DMS53 treated with DMSO at 0.1 percent for 48 hours (cell line): ENCODE measurements around the gene ERP44.
"Not testable (repeated sequence)": the region's sequence is repeated elsewhere in the genome, so short reads cannot be mapped to it uniquely, and the experiment has no call there.

ENCODE experiments used
- DNase-seq: peaks from one replicate; lab custom pipeline; 2025; ENCODE audit not compliant: unreplicated experiment; lab: John Stamatoyannopoulos, UW

The ERP44 gene

DNA sequence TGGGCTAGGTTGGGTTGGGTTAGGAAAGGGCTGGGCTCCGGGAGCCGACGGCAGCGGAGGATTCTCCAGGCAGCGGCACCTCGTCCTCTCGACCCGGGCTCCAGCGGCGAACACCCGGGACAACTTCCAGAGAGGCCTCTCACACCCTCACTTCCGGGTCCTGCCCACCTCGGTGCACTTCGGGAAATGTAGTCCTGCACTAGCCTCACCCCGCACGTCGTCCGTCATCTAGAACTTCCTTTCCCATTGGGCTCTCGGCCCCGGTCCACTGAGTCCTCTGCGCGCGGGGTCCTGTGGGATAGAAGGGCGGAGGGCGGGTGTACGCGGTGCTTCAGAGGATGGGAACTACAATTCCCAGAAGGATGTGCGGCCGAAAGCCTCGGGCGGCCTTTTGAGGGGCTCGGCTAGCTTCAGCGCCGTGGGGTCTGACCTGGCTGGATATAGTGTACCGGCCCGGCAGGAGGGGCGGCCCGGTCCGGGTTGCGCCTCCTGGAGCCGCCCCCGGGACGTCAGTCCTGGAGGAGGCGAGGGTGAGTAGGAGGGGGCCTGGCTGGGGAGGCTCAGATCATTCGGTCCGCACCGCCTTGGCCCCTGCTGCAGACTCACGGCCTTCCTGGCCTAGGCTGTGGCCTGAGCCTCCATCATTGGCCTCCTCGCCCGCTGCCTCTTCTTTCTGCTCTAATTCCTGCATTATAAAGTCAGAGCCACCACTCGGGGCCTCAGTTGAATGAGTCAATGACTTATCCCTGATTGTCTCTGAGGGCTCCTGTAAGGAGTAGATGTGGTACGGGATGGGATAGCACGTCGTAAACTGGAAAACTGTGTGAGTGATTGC, at the start of gene ERP44, which contains the start of gene INVS:
Gene ERP44, minus strand, starts transcription at position 114 of the 835 bp plus-strand sequence. CDS start 160 bp downstream, outside the sequence.
Gene INVS, plus strand, starts transcription at position 357 of the 835 bp plus-strand sequence. CDS start 5,279 bp downstream, outside the sequence.
- peak; percentile 94 for DNase-seq

DNA sequence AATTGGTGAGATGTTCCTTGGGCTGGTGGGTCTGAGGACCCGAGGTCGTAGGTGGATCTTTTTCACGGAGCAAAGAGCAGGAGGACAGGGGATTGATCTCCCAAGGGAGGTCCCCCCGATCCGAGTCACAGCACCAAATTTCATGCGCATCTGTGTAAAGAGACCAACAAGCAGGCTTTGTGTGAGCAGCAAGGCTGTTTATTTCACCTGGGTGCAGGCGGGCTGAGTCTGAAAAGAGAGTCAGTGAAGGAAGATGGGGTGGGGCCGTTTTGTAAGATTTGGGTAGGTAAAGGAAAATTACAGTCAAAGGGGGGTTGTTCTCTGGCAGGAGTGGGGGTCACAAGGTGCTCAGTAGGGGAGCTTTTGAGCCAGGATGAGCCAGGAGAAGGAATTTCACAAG, 47.2 kb upstream of the ERP44 start:
- DNase-seq, result not testable (repeated sequence)

DNA sequence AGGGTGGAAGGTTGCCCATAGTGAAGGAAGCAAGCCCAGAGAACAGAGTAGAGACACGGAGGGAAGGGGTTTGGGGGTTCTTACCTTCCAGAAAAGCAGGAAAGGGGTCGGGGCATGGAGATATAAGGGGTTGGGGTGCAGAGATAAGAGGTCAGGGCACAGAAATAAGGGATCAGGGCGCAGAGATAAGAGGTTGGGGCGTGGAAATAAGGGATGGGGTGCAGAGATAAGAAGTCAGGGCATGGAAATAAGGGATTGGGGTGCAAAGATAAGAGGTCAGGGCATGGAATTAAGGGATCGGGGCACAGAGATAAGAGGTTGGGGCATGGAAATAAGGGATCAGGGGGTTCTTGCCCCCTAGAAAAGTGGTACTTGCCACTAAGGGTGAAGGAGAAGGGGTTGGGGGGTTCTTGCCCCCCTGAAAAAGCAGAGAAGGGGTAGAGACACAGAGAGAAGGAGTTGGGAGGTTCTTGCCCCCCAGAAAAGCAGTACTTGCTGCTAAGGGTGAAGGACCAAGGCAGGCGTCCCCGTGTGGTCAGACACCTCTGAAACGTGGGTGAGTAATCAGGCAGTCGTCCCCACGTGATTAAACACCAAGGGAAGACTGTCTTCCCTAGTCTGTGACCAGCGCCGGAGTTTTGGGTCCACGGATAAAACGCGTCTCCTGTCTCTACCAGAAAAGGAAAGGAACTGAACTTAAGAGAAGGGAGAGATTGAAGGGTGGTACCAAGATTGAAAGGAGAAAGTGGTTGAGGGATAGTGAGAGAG, 46.6 kb upstream of the ERP44 start:
- DNase-seq, result not testable (repeated sequence)

DNA sequence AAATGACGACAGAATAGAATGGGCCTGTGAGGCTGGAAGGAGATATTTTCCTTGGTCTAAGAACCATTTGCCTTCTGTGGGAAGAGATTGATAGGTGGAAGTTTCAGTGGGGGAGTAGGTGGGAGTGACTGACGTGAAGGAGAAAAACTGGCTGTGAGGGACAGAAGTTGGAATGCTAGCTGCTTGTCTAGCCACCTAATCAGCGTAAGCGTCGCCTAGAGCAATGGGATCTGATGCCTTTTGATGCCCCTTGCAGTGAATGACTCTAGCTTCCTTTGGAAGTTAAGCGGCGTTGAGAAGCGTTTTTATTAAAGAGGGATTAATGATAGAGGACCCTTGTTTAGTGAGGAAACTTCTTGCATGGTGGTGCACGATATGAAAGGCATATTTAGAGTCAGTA, 43.1 kb upstream of the ERP44 start:
- DNase-seq, result not testable (repeated sequence)

DNA sequence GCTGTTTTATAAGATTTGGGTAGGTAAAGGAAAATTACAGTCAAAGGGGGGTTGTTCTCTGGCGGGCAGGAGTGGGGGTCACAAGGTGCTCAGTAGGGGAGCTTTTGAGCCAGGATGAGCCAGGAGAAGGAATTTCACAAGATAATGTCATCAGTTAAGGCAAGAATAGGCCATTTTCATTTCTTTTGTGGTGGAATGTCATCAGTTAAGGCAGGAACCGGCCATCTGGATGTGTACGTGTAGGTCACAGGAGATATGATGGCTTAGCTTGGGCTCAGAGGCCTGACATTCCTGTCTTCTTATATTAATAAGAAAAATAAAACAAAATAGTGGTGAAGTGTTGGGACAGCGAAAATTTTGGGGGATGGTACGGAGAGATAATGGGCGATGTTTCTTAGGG, 41.5 kb upstream of the ERP44 start:
- DNase-seq, result not testable (repeated sequence)

DNA sequence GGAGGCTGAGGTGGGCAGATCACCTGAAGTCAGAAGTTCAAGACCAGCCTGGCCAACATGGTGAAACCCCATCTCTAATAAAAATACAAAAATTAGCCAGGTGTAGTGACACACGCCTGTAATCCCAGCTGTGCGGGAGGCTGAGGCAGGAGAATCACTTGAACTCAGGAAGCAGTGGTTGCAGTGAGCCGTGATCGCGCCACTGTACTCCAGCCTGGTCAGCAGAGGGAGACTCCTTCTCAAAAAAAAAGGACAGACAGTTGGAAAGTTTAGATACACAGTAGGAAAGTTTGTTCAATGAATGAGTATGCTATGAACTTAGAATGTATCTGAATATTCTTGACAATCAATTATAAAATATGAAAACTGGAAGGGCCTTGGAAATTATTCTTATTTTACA, 38.0 kb upstream of the ERP44 start:
- not testable (repeated sequence) for DNase-seq

DNA sequence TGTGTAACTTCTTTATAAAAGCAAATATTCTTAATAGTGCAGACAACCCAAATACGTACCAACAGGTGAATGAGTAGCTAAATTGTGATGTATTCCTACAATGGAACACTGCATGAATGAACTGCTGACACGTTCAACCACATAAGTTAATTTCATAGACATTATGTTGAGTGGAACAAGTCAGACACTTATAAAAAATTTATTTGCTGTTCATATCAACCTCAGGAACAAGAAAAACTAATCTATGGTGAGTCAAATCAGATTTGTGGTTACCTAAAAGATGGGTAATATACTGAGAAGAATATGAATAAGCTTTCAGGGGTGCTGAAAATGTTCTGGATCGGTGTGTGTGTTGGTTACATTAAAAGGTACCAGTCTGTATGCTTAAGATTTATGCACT, 35.9 kb upstream of the ERP44 start:
- no peak for DNase-seq

DNA sequence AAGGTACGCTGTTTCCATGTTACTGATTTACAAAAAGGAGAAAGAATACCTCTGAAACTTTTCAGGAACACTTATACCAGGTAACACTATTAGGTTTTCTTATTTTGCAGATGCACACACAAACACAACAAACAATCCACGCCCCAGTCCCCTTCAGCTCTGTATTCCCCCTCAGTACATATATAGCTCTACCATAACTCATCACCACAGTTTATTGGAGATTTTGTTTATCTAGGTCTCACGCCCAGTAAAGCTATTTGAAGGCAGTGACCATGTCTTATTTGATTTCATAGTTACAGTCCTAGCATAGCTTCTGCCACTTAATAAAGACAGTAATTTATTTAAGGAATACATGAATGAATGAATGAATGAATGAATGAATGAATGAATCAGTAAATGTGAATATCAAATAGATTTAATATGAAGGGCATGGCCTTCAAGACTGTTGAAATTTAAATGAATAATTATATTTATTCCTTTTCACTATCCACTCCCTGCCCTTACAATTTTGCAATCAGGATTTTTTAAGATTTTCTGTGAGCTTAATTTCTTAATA, 33.2 kb upstream of the ERP44 start:
- DNase-seq, result no peak

DNA sequence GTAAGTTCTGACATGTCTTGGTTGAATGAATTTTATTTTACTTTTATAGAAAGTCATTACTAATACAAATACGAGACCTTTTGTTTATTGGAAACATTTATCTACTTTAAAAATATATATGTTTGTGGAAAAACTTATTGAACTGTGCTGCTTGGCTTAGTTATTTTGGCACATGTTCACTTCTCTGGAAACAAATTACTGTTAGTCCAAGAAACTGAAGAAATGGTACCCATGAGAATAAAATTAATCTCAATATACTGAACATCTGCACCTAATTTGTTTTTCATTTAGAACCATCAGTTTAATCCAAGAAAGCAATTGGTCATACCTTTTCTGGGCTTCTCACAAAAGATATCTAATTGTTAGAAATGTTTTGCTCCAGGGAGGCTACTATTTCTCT, 32.4 kb upstream of the ERP44 start:
- DNase-seq, result no peak

DNA sequence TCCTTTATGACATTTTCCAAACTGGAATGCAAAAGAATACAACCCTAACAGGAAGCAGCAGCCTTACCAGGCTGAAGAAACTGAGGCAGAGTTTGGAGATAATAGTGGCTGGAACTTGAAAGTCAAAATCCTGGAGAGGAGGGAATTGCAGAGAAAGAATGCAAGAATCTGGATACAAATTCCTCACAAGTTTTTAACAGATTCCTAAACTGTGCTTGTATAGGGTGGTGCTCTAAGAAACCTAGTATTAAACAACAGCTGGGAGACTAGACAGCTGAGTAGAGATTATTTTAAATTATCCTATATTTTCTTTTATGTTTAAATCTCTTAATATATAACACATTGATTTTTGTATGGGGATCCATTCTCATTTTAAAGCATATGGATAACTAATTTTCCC, 31.0 kb upstream of the ERP44 start:
- DNase-seq, result no peak

DNA sequence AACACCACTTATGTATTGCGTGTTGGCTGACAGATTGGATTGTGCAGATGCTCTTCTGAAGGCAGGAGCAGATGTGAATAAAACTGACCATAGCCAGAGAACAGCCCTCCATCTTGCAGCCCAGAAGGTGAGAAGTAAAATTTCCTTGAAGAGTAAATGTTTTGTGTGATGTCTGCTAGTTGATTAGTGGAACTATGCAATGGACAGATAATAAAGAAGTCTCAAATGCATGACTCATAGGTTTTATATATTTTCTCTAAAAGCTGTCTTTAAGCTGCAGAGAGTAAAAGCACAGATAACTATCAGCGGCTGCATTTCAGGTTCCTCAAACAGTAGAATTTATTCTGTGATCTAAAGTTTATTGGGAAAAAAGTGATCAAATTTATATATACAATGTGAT, 27.6 kb upstream of the ERP44 start:
- DNase-seq, result no peak

DNA sequence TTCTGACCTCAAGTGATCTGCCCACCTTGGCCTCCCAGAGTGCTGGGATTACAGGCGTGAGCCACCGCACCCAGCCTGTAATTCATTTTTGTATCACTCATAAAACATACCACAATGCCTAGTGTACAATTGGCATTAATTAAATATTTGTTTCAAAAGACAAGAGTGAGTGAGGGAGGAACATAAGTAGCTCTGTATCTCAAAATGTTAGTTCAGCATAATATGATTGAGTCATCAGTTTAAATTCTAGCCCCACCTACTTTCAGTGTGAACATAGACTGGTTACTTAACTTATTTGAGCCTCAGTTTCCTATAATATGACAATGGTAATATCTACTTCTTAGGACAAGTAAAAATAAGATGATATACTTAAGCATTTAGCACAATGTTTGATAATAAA, 27.1 kb upstream of the ERP44 start:
- no peak for DNase-seq

DNA sequence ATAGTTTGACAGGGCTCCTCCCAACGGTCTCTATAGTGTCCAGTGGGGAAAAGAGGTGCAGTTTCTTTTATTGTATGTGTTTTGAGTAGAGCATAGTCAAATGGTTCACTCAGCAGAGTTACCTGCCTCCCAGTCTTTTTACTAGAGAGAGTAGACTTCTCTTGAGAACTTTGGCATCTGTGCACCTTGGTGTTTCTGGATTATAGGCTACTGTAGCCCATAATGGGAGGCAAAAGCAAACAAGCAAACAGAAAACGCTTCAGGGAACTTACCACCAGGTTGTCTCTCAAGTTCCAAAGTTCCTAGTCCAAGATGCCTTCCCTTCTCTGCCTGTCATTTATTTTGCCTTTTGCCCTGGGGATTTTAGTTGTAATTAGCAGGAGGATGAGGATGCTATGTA, 26.4 kb upstream of the ERP44 start:
- DNase-seq, result no peak

DNA sequence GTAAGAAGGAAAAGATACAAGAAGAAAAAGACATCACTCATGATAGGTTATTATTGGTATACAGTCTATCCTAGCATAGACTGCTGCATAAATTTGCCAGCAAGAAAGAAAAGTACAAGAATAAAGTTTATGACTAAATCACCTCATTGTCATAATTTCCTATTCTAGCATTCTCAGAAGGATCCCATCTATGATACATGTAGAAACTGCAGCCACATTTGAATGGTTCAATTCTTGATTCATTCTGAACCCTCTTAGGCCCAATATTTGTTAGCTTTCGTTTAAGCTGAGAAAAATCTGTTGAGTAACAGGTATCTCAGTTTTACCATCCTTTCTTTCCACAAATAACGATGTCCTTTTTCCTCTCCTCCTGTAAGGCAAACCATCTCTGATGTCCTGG, 21.5 kb upstream of the ERP44 start:
- DNase-seq, result no peak

DNA sequence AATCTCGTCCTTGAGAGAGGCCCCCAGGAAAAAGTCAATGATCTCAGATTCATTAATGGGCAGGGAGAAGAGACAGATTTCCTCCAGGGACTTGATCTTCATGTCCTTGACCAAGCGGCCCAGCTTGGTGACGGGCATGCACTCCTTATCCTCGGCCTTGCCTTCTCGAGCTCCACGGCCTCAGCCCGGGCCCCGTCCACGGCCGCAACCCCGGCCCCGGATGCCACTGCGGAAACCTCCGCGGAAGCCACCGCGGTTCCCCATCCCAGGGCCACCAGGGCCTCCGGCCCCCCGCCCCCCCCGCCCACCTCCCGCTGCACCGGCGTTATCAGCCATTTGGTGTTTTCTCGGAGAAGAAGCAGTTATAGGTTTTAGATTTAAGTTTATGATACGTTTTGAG, 18.5 kb upstream of the ERP44 start:
- no peak for DNase-seq

DNA sequence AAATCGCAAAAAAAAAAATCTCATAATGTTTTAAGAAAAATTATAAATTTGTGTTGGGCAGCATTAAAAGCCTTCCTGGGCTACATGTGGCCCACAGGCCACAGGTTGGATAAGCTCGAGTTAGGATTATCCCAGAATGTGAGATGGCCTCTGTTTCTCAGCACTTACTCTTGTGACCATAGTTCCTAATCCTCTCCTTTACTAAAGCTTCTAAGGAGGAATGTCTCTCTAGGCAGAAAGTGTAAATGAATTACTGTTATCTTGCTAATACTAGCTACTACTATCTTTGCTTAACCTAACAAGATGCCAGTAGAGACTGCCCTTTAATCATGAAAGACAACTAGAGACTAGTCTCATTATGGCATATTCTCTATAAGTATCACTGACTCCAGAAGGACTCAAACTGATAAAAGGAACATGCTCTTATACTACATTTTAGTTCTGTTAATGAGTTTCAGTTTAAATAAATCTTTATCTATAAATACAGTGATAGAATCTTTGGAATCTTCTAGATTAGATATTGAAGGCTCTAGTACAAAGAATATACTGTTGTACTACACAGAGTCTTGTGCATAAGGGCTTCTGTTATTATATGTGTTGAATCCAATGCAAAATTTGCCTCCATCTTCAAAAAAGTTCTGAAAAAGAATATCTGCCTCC, 14.0 kb upstream of the ERP44 start:
- DNase-seq, result no peak

DNA sequence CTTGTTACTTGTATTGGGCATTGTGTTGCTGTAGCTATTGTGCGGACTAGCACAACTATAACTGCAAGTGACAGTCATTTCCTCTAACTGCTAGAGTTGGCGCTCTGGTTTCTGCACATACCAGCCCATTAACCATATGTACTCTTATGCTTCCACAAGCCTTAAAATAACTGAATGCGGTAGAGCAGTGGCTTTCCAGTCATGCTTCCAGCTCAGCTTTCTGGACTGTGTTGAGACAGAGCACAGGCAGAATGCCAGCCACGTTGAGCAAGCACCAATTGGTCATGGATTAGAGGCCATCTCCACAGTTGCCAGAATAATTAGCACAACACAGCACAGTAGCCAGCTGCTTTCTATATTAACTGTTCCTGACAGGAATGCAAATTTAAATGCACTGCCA, 12.4 kb upstream of the ERP44 start:
- no peak for DNase-seq

DNA sequence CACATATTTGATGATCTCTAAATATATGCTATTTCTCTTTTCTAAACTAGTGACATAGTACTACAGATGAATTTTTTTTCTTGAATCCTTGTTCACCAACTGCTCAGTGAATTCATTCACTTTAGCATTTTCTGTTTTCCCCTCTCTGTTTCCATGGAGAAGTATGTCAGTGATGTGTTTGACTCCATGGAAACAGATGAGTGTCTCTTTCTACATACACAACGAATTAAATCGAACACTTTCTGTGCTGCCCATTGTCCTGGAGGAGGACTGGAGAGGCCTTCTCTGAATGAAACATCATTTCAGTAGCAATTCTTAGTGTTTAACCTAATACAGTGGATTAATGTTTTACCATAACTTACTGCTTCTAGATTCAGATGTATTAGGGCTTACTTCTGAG, 9.8 kb upstream of the ERP44 start:
- DNase-seq, result no peak

DNA sequence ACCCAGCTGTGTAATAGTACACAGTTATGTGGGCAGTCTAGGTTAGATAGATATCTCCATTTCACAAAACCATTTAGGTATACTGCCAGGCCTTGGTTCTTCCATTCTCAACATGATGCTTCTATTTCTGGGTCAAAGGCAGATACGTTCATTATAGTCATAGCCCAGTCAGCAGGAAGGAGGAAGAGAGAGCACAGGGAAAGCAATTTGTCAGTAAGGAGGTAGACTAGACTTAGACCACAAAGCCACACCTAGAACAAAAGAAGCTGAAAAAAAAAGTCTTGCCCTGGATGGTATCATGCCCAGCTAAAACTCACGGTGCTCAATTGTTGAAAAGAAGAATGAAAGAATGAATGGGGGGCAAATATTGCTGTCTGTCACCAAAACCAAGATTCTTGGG, 7.8 kb upstream of the ERP44 start:
- no peak for DNase-seq

DNA sequence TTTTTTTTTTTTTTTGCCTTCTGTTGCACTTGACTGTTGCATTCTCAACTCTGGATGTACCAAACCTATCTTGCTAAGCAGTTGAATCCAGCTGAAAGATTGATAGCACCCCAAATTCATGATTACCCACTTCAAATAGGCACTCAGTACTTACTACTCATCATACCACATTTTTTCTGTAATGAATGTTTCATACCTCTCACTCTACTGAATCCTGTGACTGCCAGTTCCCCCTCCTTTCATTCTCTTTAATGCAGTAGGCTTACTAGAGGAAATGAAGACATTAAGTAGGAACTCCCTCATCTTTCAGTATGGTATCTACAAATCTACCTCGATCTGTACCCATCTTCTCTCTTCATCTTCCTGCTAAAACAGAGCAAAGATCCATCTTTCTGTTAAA, 7.1 kb upstream of the ERP44 start:
- DNase-seq, result no peak

DNA sequence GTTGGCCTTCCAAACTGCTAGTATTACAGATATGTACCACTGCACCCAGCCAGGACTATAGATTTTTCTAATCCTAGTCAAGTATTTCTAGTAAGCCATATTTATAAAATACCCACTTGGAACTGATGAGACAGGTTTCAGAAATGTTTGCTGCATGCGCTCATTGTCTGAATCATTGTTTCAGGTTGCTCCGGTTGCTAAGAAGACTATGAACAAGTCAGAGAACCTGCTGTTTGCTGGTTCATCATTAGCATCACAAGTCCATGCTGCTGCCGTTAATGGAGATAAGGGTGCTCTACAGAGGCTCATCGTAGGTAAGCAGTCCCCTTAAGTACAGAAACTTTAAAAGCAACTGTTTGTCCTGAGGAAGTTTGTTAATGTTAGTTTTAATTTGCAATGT, 5.5 kb upstream of the ERP44 start:
- DNase-seq, result no peak
